ENCODE measurements around the gene TWNK. TPM values are rescaled to one million over a fixed set of nuclear protein-coding genes. Genes with fewer than 3 reads are reported as not detected.
A peak's percentile ranks its signal among the peaks of the same experiment; 100 is the strongest.

Gene TWNK
- total RNA-seq (2021) = 38.7 and 41.7 TPM in 2 replicates
- long read RNA-seq, transcript TWNK-202 (5 exons, 3,665 nt) = minor isoform, 7 of 108 reads
- long read RNA-seq, transcript TWNK-204 (5 exons, 946 nt) = minor isoform, 27 of 108 reads
- long read RNA-seq, transcript TWNK-201 (5 exons, 3,621 nt) = major isoform, 28 of 108 reads
- long read RNA-seq, partial matches to known transcripts = 10 of 108 reads
- long read RNA-seq, other reads (novel, unspliced or antisense) = 36 of 108 reads

DNA sequence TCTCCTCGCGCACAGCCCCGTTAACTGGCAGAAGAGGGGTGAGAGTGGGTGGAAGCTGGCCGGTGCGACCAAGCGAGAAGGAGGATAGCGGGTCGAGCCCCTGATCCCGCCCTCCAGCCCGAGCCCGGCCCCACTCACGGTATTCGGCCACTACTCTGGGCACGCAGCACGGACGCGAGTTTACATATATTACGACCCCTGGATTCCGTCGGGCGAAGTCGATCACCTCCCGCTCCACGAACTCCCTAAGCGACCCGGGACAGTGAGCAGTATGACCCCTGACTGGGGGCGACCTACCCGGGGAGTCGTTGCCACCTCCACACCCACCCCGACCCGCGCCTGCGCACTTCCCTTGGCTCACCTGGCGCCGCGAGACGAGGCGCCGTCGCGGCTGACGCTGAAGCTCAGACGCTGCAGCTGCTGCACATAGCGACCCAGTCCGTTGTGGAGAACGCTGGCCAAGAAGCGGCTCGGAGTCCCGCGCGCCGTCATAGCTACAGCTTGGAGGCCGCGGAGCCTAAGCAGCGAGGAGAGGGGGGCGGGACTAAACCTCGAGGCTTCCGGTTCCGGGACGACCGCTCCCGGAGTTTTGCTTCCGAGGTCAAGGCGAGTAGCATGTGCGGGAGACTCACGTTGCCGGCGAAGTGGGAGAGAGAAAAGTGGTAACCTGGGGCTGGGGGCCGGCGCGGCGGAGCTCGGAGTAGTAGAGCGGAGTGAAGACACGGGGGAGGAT, at the start of gene TWNK, which contains the start of gene MRPL43:
TWNK (plus strand) TSS at position 592 of the 733 bp plus-strand sequence. CDS start 668 bp downstream, outside the sequence.
MRPL43 (minus strand) TSS at position 546 of the 733 bp plus-strand sequence; CDS start at position 492, 54 bp downstream.
- Histone ChIP-seq H3K23me2 (ENCODE audit: insufficient read length, low read depth, low read length, poor library complexity, severe bottlenecking) (peaks cover 8% of the 10 kb centered on the region), H3K27ac (ENCODE audit: insufficient read length, low read depth, low read length) (no peak within 1 kb of the TSS), H2AK5ac (ENCODE audit: insufficient read length, low read length) (no peak within 1 kb of the TSS), H2AFZ (ENCODE audit: low read length) (no peak within 1 kb of the TSS), H3K9me3 (ENCODE audit: control insufficient read depth, low read depth, low read length) (no peaks in the 10 kb centered on the region), H3K23ac (ENCODE audit: insufficient read length, low read depth, low read length) (no peak within 1 kb of the TSS), H2BK20ac (ENCODE audit: low read depth, low read length, poor library complexity, severe bottlenecking) (no peak within 1 kb of the TSS), H2BK120ac (ENCODE audit: low read depth, low read length, poor library complexity, severe bottlenecking) (no peak within 1 kb of the TSS), H3K79me2 (ENCODE audit: insufficient read depth, low read length) (peaks cover 17% of the 10 kb centered on the region; the same call in 1 of the 2 replicates), H3K4me1 (ENCODE audit: insufficient read depth, low read length) (no peaks in the 10 kb centered on the region; the same call in 1 of the 2 replicates), H3K27me3 (ENCODE audit: insufficient read depth, low read length) (no peaks in the 10 kb centered on the region), H3K9ac (ENCODE audit: extremely low read depth, insufficient read length, low read length) (peak within 1 kb of the TSS; percentile 84), H2BK5ac (ENCODE audit: insufficient read length, low read length) (no peak within 1 kb of the TSS), H3K18ac (ENCODE audit: insufficient read length, low read depth, low read length) (peak within 1 kb of the TSS; percentile 57), H3K4me2 (ENCODE audit: insufficient read depth, insufficient read length, low read length) (peak within 1 kb of the TSS; percentile 94), H4K5ac (ENCODE audit: insufficient read length, low read depth, low read length) (no peak within 1 kb of the TSS), H3T11ph (ENCODE audit: low read length) (no peak within 1 kb of the TSS), H2BK12ac (ENCODE audit: insufficient read length, low read depth, low read length) (no peak within 1 kb of the TSS), H4K8ac (replicated peaks; ENCODE audit: insufficient read length, low read depth, low read length) (no peak within 1 kb of the TSS), H2BK15ac (ENCODE audit: low read depth, low read length) (no peak within 1 kb of the TSS), H4K20me1 (ENCODE audit: control insufficient read depth, insufficient read depth, insufficient read length) (no peaks in the 10 kb centered on the region), H3K14ac (ENCODE audit: insufficient read depth, low read length) (no peak within 1 kb of the TSS; the same call in 1 of the 2 replicates), H3K56ac (ENCODE audit: insufficient read length, low read depth, low read length) (no peak within 1 kb of the TSS), H3K4ac (ENCODE audit: low read depth, low read length) (no peak within 1 kb of the TSS), H4K91ac (ENCODE audit: insufficient read length, low read depth, low read length) (no peak within 1 kb of the TSS), H3K79me1 (ENCODE audit: insufficient read depth, low read depth, low read length, poor library complexity, severe bottlenecking) (peaks cover 14% of the 10 kb centered on the region)
- Mint-ChIP-seq H3K4me1 (peaks cover 9 to 16% of the 10 kb centered on the region in 2 experiments), H3K27me3 (ENCODE audit: low read depth) (no peaks in the 10 kb centered on the region), H3K27ac (peak within 1 kb of the TSS; percentile 55 to 98 (median 96)), H3K9me3 (peaks cover 0 to 2% of the 10 kb centered on the region in 2 experiments; a peak in 3 of 5 replicates), H3K4me3 (peak within 1 kb of the TSS; percentile 96 to 98), H3K36me3 (ENCODE audit: insufficient read depth in 1 of 3, low read depth in 3 of 3) (peaks cover 28 to 41% (median 37%) of the 10 kb centered on the region in 3 experiments; a peak in 6 of 7 replicates)
- TF ChIP-seq, protein P1, sequence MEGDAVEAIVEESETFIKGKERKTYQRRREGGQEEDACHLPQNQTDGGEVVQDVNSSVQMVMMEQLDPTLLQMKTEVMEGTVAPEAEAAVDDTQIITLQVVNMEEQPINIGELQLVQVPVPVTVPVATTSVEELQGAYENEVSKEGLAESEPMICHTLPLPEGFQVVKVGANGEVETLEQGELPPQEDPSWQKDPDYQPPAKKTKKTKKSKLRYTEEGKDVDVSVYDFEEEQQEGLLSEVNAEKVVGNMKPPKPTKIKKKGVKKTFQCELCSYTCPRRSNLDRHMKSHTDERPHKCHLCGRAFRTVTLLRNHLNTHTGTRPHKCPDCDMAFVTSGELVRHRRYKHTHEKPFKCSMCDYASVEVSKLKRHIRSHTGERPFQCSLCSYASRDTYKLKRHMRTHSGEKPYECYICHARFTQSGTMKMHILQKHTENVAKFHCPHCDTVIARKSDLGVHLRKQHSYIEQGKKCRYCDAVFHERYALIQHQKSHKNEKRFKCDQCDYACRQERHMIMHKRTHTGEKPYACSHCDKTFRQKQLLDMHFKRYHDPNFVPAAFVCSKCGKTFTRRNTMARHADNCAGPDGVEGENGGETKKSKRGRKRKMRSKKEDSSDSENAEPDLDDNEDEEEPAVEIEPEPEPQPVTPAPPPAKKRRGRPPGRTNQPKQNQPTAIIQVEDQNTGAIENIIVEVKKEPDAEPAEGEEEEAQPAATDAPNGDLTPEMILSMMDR (conservative IDR thresholded peaks at IDR 0.05) = no peak
- WGBS (ENCODE audit: extremely low coverage, insufficient read length, low lambda C conversion rate) = no CpG with 5 or more reads among the region's 75 CpGs
- DNase-seq = peak; percentile 87
